ENCODE data around the gene C11orf42.

- TF ChIP-seq CTCF (IDR thresholded peaks at IDR 0.05; ENCODE audit: insufficient read depth, low read length, poor library complexity, severe bottlenecking) (no peak), EZH2phosphoT487 (conservative IDR thresholded peaks at IDR 0.05; ENCODE audit: low read length) (no peak)
These were observed 651 bp upstream of the C11orf42 start for GRCh38 chr11:6204706-6205105.

All from SU-DHL-6 (cell line).